Panc1 (cell line): ENCODE measurements around the gene ABAT. TPM values are rescaled to one million over a fixed set of nuclear protein-coding genes. Genes with fewer than 3 reads are reported as not detected.

ENCODE experiments used
- ATAC-seq: fragments of 200-7000 bp; cut with Tn5 transposase; 2 replicates; pipeline ENCODE4 v1.9.1; 2020; ENCODE audit warnings: mild to moderate bottlenecking, moderate library complexity
- BruUV-seq: library from RNA; stranded (reverse); fragments of 400-500 nt; replicated peaks from 2 replicates; lab custom pipeline; 2021; lab: Mats Ljungman, UMichigan
- CTCF ChIA-PET: fragments of 300-600 bp; sonication (Branson Sonifier 250); formaldehyde crosslinking; loops from one replicate; lab custom pipeline; 2022; ENCODE audit warnings: antibody characterized with exemption; lab: Charles Lee
- POLR2A ChIA-PET: fragments of 300-600 bp; sonication (Branson Sonifier 250); formaldehyde crosslinking; loops from one replicate; lab custom pipeline; 2022; ENCODE audit warnings: antibody characterized with exemption; lab: Charles Lee
- DNase-seq: peaks from one replicate; pipeline ENCODE4 v3.0.0-alpha.2; 2010; ENCODE audit warnings: low read depth, low spot score
- H3K27ac ChIP-seq: 2 replicates; pipeline ENCODE4 v1.5.1; 2011; ENCODE audit warnings: mild to moderate bottlenecking, low read length, inconsistent platforms
- H3K27me3 ChIP-seq: fragments of 200-500 bp; sonication (Bioruptor generic); 2 replicates; pipeline ENCODE4 v1.6.0; 2014; ENCODE audit warnings: low read length, inconsistent platforms; ENCODE audit not compliant: control insufficient read depth, insufficient read depth
- H3K36me3 ChIP-seq: fragments of 200-500 bp; sonication (Bioruptor generic); 2 replicates; pipeline ENCODE4 v1.5.1; 2014; ENCODE audit warnings: inconsistent platforms, mild to moderate bottlenecking, low read length, moderate library complexity; ENCODE audit not compliant: control insufficient read depth, insufficient read depth
- H3K4me1 ChIP-seq: 2 replicates; pipeline ENCODE4 v1.5.1; 2011; ENCODE audit warnings: inconsistent platforms, mild to moderate bottlenecking, low read length, moderate library complexity; ENCODE audit not compliant: control insufficient read depth, insufficient read depth
- H3K4me3 ChIP-seq, 2 experiments: 2 replicates each; pipeline ENCODE4 v1.5.1; 2011 to 2012; ENCODE audit warnings: low read depth in 2 of 2, low read length in 2 of 2, mild to moderate bottlenecking in 2 of 2, inconsistent platforms in 1 of 2, moderate library complexity in 1 of 2
- H3K9me3 ChIP-seq: fragments of 200-500 bp; sonication (Bioruptor generic); 2 replicates; pipeline ENCODE4 v1.5.1; 2014; ENCODE audit warnings: low read depth, mild to moderate bottlenecking, inconsistent platforms, low read length, moderate library complexity; ENCODE audit not compliant: control insufficient read depth, insufficient read depth
- CTCF ChIP-seq: fragments of 450-650 bp; IDR thresholded peaks from 2 replicates; pipeline ENCODE4 v1.5.1; 2017; ENCODE audit warnings: mild to moderate bottlenecking
- POLR2AphosphoS5 ChIP-seq: IDR thresholded peaks from 2 replicates; pipeline ENCODE4 v1.6.1; 2012; ENCODE audit warnings: mild to moderate bottlenecking, low read depth, low read length, moderate library complexity
- REST ChIP-seq, 2 experiments: IDR thresholded peaks; 2 replicates each; pipeline ENCODE4 v1.6.1; 2011 to 2012; ENCODE audit warnings: low read depth in 2 of 2, control low read depth in 1 of 2, low read length in 1 of 2, mild to moderate bottlenecking in 1 of 2, moderate library complexity in 1 of 2; ENCODE audit not compliant: insufficient read depth in 1 of 2
- SIN3A ChIP-seq: IDR thresholded peaks from 2 replicates; pipeline ENCODE4 v1.6.1; 2012; ENCODE audit warnings: low read depth, mild to moderate bottlenecking, low read length, moderate library complexity, borderline replicate concordance; ENCODE audit not compliant: insufficient read depth
- TCF7L2 ChIP-seq: IDR thresholded peaks from 2 replicates; pipeline ENCODE4 v1.6.1; 2011; ENCODE audit warnings: mild to moderate bottlenecking, low read depth, low read length, inconsistent platforms
- in situ Hi-C: cut with HindIII; loops from 2 replicates; pipeline ENCODE4 v1.10.0; 2016; ENCODE audit warnings: low sequenced_read_pairs, low pct_unique_long_range_greater_than_20kb
- intact Hi-C: fragments of 100-400 bp; cut with micrococcal nuclease; formaldehyde crosslinking; loops from one replicate; pipeline ENCODE4 v1.10.0; 2022; ENCODE audit not compliant: unreplicated experiment
- total RNA-seq: library from RNA; stranded (reverse); gene quantifications from one replicate; pipeline ENCODE4 v1.2.1, GENCODE V29; 2021; ENCODE audit not compliant: unreplicated experiment

The ABAT gene
- total RNA-seq, 1 experiment from 2014 or later = 0.77 TPM

- Histone ChIP-seq H3K4me3 (no peak overlapping the region), H3K9me3 (no peaks in the 10 kb centered on the region), H3K36me3 (no peaks in the 10 kb centered on the region), H3K27ac (no peak overlapping the region), H3K4me1 (peaks cover 6% of the 10 kb centered on the region; the same call in 1 of the 2 replicates), H3K27me3 (no peaks in the 10 kb centered on the region)
- ChIA-PET CTCF (no interaction called here), POLR2A (no interaction called here)
- BruUV-seq = no TSS peak
- TF ChIP-seq TCF7L2 (no peak), POLR2AphosphoS5 (no peak), SIN3A (no peak), REST (IDR thresholded peaks at IDR 0.05; ENCODE audit: insufficient read depth in 1 of 2, low read depth in 2 of 2, low read length in 1 of 2) (no peak), CTCF (no peak)
- no peak for ATAC-seq
- DNase-seq = no peak
- in situ Hi-C loops (no loop called here), intact Hi-C loops (no loop called here)
Observed at GRCh38 chr16:8717892-8718415, 43.5 kb downstream of the ABAT start.

GRCh38 chr16:8718851-8719680 is 44.6 kb downstream of the ABAT start:
- Histone ChIP-seq H3K4me3 (no peak overlapping the region), H3K27me3 (no peaks in the 10 kb centered on the region), H3K36me3 (no peaks in the 10 kb centered on the region), H3K9me3 (no peaks in the 10 kb centered on the region), H3K4me1 (peaks cover 6% of the 10 kb centered on the region; the same call in 1 of the 2 replicates), H3K27ac (no peak overlapping the region)
- no peak for ATAC-seq
- CTCF ChIA-PET = no interaction called here
- in situ Hi-C loops = no loop called here
- intact Hi-C loops = no loop called here
- POLR2A ChIA-PET = interaction anchor here (0.6 kb wide), 1 partner anchor 24 kb away, joined by 3 read pairs; no protein-coding TSS in a partner anchor
- DNase-seq = no peak
- TF ChIP-seq TCF7L2 = no peak
- TF ChIP-seq REST (IDR thresholded peaks at IDR 0.05; ENCODE audit: insufficient read depth in 1 of 2, low read depth in 2 of 2, low read length in 1 of 2) = no peak
- no peak for TF ChIP-seq SIN3A
- no TSS peak for BruUV-seq
